Measurements from ENCODE around the gene HPD. TPM values are rescaled to one million over a fixed set of nuclear protein-coding genes. Genes with fewer than 3 reads are reported as not detected.

HPD gene
- polyA plus RNA-seq, 3 donors, result 0.19 to 0.75 TPM; not detected in 1

DNA sequence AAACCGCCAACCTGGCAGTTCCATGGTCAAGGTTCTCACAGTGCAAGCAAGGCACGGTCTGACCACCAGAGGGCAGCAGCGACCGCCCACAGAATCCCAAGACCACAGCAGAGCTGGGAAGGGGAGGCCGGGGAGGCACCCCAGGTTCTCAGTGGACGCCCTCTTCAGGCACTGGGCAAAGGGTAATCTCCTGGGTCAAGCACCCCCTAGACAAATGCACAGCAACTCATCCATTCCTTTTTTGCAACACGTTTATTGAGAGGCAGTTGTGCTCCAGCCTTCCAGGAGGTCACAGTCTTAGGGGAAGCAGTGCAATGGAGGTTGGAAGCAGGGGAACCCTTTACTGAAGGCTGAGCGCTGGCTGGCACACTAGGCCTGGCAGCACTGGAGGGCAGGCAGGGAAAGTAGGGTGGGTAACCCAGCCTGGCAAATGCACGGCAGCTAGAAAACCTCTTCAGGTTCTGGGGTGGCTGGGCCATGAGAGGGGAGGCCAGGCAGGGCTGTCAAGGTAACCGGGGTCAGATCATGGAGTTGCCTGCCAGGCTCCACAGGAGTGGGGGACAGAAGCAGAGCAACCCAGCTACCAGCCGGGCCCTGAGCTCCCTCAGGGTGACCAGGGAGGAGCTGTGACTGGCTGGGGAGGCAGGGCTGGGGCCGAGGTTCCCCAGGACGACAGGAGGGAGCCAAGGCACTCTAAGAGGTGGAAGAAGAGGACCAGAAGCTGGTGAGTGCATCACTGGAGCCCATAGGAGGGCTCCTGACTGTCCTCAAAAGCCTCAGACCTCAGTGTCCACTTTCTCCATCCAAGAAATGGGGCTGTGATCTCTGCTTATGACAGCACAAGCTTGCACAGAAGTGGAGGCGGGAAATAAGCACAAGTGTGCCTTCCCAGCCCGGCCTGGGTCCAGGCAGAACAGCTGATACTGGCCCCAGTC is 63.4 kb downstream of the HPD start:
- H3K27ac Mint-ChIP-seq, result peak overlapping the region; percentile 88 to 98 (median 93)
- H3K36me3 Mint-ChIP-seq, result peaks cover 27 to 44% of the 10 kb centered on the region in 2 donors
- H3K27me3 ChIP-seq (ENCODE audit: control insufficient read depth in 2 of 2, insufficient read depth in 2 of 2, low read length in 2 of 2), result no peaks in the 10 kb centered on the region
- peaks cover 59% of the 10 kb centered on the region for H4K20me1 ChIP-seq (ENCODE audit: insufficient read depth, low read length)
- peak overlapping the region; percentile 85 for H2AFZ ChIP-seq (ENCODE audit: insufficient read depth, low read depth, low read length, poor library complexity, severe bottlenecking)
- H3K9me3 ChIP-seq (replicated peaks in 1 of 2; ENCODE audit: control insufficient read depth in 1 of 2, insufficient read depth in 1 of 2, low read length in 2 of 2), result no peaks in the 10 kb centered on the region
- peaks cover 0 to 2% (median 0%) of the 10 kb centered on the region in 3 donors for H3K27me3 Mint-ChIP-seq (ENCODE audit: low read depth in 3 of 3)
- peak overlapping the region; percentile 81 to 89 for H3K4me3 Mint-ChIP-seq
- H3K4me1 ChIP-seq (ENCODE audit: control insufficient read depth in 1 of 2, insufficient read depth in 2 of 2, low read length in 2 of 2), result peaks cover 79 to 89% of the 10 kb centered on the region in 2 donors
- peaks cover 28 to 30% of the 10 kb centered on the region in 2 donors for H3K36me3 ChIP-seq (replicated peaks in 1 of 2; ENCODE audit: control insufficient read depth in 1 of 2, insufficient read depth in 2 of 2, low read length in 2 of 2)
- H3K9ac ChIP-seq (ENCODE audit: insufficient read depth, low read length, poor library complexity, severe bottlenecking), result peak overlapping the region; percentile 45
- peak overlapping the region; percentile 90 for H3K4me2 ChIP-seq (replicated peaks; ENCODE audit: extremely low read depth, low read length, poor library complexity, severe bottlenecking)
- TF ChIP-seq CTCF (IDR thresholded peaks at IDR 0.05), result peak; percentile 63
- peaks cover 0 to 3% (median 0%) of the 10 kb centered on the region in 7 donors for H3K9me3 Mint-ChIP-seq
- peak overlapping the region; percentile 49 to 59 for H3K27ac ChIP-seq (ENCODE audit: low read depth in 1 of 2, low read length in 2 of 2)
- peaks cover 72% of the 10 kb centered on the region for H3K79me2 ChIP-seq (ENCODE audit: insufficient read depth, low read length)
- intact Hi-C loops (cut with micrococcal nuclease), result loop anchor here (1.0 to 10.0 kb wide), 5 partner anchors 8 to 290 kb away; partner anchors contain the start of gene PSMD9 (in 2 of the 2)
- H3K4me1 Mint-ChIP-seq, result peaks cover 60% of the 10 kb centered on the region
- peak; percentile 85 to 88 (median 85) for DNase-seq
- H3K4me3 ChIP-seq (replicated peaks in 1 of 3; ENCODE audit: low read depth in 2 of 3, low read length in 3 of 3), result peak overlapping the region in 1 of 3 experiments; percentile 82
- 50% methylated on average over 14 of the region's 15 CpGs for WGBS (ENCODE audit: insufficient coverage)

DNA sequence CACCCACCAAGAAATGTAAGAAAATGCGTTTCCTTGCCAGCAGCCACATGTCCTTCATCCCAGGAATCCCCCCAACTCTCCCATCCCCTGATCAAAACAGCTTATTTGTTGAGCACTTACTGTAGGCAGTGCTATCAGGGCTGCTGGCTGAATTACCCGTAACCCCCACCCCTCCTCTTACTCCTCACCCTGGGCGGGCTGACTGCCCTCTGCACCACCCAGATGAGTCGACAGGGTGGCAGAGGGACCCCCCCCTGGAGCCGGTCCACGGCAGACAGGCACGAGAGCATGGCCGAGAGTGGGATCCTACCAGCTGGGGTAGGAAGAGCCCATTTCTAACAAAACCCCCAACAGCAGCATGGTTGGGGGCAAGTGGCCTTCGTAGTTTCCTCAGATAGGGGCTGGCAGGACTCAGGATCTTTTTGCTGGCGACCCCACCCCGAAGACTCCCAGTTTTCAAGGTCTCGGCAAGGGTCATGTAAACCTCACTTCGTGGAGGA is 64.1 kb downstream of the HPD start:
- Histone ChIP-seq H3K36me3 (replicated peaks in 1 of 2; ENCODE audit: control insufficient read depth in 1 of 2, insufficient read depth in 2 of 2, low read length in 2 of 2) (peaks cover 28 to 30% of the 10 kb centered on the region in 2 donors), H3K27me3 (ENCODE audit: control insufficient read depth in 2 of 2, insufficient read depth in 2 of 2, low read length in 2 of 2) (no peaks in the 10 kb centered on the region), H4K20me1 (ENCODE audit: insufficient read depth, low read length) (peaks cover 53% of the 10 kb centered on the region), H3K9me3 (replicated peaks in 1 of 2; ENCODE audit: control insufficient read depth in 1 of 2, insufficient read depth in 1 of 2, low read length in 2 of 2) (no peaks in the 10 kb centered on the region), H3K9ac (ENCODE audit: insufficient read depth, low read length, poor library complexity, severe bottlenecking) (peak overlapping the region; percentile 45), H3K79me2 (ENCODE audit: insufficient read depth, low read length) (peaks cover 65% of the 10 kb centered on the region), H3K4me2 (replicated peaks; ENCODE audit: extremely low read depth, low read length, poor library complexity, severe bottlenecking) (peak overlapping the region; percentile 90), H2AFZ (ENCODE audit: insufficient read depth, low read depth, low read length, poor library complexity, severe bottlenecking) (peak overlapping the region; percentile 85), H3K4me1 (ENCODE audit: control insufficient read depth in 1 of 2, insufficient read depth in 2 of 2, low read length in 2 of 2) (peaks cover 85 to 97% of the 10 kb centered on the region in 2 donors), H3K4me3 (replicated peaks in 1 of 3; ENCODE audit: low read depth in 2 of 3, low read length in 3 of 3) (peak overlapping the region in 2 of 3 experiments; percentile 8 to 82), H3K27ac (ENCODE audit: low read depth in 1 of 2, low read length in 2 of 2) (peak overlapping the region; percentile 49 to 59)
- H3K27me3 Mint-ChIP-seq (ENCODE audit: low read depth in 3 of 3), result peaks cover 0 to 2% (median 0%) of the 10 kb centered on the region in 3 donors
- H3K4me3 Mint-ChIP-seq, result peak overlapping the region; percentile 81 to 89
- TF ChIP-seq CTCF (IDR thresholded peaks at IDR 0.05), result peak; percentile 63
- WGBS (ENCODE audit: insufficient coverage), result 2% methylated on average over 10 of the region's 13 CpGs
- peak in 1 of 3 donors; percentile 55 for DNase-seq
- H3K4me1 Mint-ChIP-seq, result peaks cover 66% of the 10 kb centered on the region
- peaks cover 0 to 3% (median 0%) of the 10 kb centered on the region in 7 donors for H3K9me3 Mint-ChIP-seq
- H3K36me3 Mint-ChIP-seq, result peaks cover 27 to 44% of the 10 kb centered on the region in 2 donors
- intact Hi-C loops (cut with micrococcal nuclease), result loop anchor here (1.0 to 10.0 kb wide), 10 partner anchors 9 to 290 kb away; partner anchors contain the start of genes PSMD9 (in 2 of the 2) and ORAI1 (in 1 of the 2)
- H3K27ac Mint-ChIP-seq, result peak overlapping the region; percentile 88 to 98 (median 93)
